HG03175 (cell line): ENCODE results near the gene LTBP1.
"Not testable (repeated sequence)": the region's sequence is repeated elsewhere in the genome, so short reads cannot be mapped to it uniquely, and the experiment has no call there.

Experiments
- ATAC-seq: cut with Tn5 transposase; IDR thresholded peaks from one replicate; pipeline ENCODE4 v1.9.1; 2021; ENCODE audit warnings: mild to moderate bottlenecking, moderate library complexity; ENCODE audit not compliant: unreplicated experiment

LTBP1 gene

DNA sequence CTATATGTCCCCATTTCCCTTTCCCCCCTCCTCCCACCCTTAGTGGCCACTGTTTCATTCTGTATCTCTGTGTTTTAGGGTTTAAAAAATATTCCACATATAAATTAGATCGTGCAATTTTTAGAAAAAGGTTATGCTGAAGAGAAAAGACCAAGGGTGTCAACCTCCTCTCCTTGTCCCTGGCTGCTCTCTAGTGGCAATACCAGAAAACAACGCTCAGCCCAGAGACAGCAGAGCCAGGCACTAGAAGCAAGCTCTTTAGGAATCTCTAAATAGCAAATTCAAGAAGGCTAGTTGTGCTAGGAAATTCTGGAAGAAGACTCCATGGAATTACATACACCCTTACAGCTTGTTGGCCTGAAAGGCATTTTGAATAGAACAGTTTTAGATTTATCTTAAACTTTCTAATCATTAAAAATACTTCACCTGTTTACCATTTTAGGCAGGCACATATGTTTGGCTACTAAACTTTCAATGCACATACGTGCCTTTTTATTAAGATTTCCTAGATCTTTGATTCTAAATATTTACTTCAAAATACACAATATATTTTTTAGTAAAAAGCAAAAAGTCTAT lies 494.6 kb downstream of the LTBP1 start:
- ATAC-seq: peak; percentile 64

GRCh38 chr2:33442052-33442451 lies 495.3 kb downstream of the LTBP1 start:
- not testable (repeated sequence) for ATAC-seq

- ATAC-seq: no peak
Observed at GRCh38 chr2:33442528-33443079, 495.9 kb downstream of the LTBP1 start.

DNA sequence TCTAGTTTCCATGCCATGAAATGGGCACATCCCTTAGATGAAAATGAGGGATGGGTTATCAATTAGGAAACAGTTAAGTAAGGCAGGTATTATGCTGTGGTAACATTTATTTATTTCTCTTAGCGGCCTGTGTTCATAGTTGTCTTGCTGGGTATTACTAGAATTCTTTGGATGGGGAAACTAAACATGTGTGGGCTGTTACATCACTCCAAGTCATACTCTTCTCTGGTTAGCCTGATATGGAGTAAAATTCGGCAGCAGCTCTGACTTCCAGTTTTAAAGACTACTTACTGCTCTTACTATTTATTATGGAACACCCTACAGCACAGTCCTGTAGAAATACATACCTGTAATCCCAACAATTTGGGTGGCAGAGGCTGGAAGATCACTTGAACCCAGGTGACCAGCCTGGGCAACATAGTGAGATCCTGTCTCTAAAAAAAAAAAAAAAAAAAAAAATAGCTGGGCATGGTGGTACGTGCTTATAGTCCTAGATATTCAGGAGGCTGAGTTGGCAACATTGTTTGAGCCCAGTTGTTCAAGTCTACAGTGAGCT lies 496.6 kb downstream of the LTBP1 start:
- no peak for ATAC-seq

- ATAC-seq: no peak
Observed at GRCh38 chr2:33444967-33445366, 498.2 kb downstream of the LTBP1 start.

- ATAC-seq: no peak
Observed at GRCh38 chr2:33448220-33448899, 501.6 kb downstream of the LTBP1 start.
